Measurements from ENCODE around the gene DCHS1. TPM values are rescaled to one million over a fixed set of nuclear protein-coding genes. Genes with fewer than 3 reads are reported as not detected.
"Not testable (repeated sequence)": the region's sequence is repeated elsewhere in the genome, so short reads cannot be mapped to it uniquely, and the experiment has no call there.

DCHS1 gene
- total RNA-seq = 1 to 10 TPM in 1 of 3 donors, under 1 TPM in 2; 0.49 to 1.0 (median 0.83) TPM
- 0.56 TPM for total RNA-seq (2013)

DNA sequence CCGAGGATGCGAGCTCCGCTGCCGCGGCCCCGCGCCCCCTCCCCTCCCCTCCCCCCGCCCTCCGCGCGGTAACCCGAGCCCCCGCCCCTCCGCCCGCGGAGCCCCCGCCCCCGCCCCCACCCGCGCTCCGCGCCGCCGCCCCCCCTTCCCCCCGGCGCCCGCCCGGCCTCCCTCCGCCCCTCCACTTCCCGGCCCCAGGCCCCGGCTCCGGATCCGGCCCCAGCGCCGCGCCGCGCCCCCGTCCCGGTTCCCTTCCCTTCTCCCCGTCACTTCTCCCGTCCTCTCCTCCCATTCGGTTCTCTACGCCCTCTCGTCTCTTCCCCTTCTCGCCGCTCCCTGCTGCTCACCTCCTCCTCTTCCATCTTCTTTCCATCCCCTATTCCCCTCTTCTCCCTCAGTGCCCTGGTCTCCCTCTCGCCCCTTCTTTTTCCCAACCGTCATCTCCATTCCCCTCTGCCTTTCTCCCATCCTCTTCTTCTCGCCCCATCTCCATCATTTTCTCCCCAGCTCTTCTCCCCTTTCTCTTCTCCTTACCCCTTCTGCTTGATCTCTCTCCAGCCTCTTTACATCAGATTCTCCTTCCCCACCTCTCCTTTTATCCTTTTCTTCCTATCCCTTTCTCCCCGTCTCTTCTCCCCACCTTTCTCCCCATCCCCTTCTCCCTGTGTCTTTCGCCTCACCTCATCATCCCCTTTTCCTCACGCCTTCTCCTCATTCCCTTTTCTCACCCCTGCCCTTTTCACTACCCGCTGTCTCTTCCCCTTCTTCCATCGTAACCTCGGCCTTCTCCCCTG lies at the start of gene DCHS1:
TSS of gene DCHS1 (minus strand) at position 20 of the 794 bp plus-strand sequence. CDS start 14,196 bp downstream, outside the sequence.
- H3K27me3 Mint-ChIP-seq (ENCODE audit: low read depth in 2 of 2) = peaks cover 0 to 11% of the 10 kb centered on the region in 2 donors
- H3K4me1 Mint-ChIP-seq = peaks cover 0 to 6% of the 10 kb centered on the region in 2 donors
- intact Hi-C loops (cut with micrococcal nuclease) = no loop called here
- H3K36me3 Mint-ChIP-seq = no peaks in the 10 kb centered on the region
- H3K27ac ChIP-seq (ENCODE audit: low read length) = no peak within 1 kb of the TSS
- no peaks in the 10 kb centered on the region for H3K9me3 Mint-ChIP-seq
- H3K4me3 ChIP-seq (ENCODE audit: low read length) = peak within 1 kb of the TSS; percentile 12
- 19% methylated on average over 31 of the region's 56 CpGs for WGBS (ENCODE audit: insufficient coverage)
- DNase-seq = peak in 1 of 2 donors; percentile 51
- peaks cover 4% of the 10 kb centered on the region for H3K27me3 ChIP-seq (ENCODE audit: control insufficient read depth, insufficient read depth, low read length)
- ATAC-seq = peak in 2 of 3 donors; percentile 48 to 53
- TF ChIP-seq, protein P1, sequence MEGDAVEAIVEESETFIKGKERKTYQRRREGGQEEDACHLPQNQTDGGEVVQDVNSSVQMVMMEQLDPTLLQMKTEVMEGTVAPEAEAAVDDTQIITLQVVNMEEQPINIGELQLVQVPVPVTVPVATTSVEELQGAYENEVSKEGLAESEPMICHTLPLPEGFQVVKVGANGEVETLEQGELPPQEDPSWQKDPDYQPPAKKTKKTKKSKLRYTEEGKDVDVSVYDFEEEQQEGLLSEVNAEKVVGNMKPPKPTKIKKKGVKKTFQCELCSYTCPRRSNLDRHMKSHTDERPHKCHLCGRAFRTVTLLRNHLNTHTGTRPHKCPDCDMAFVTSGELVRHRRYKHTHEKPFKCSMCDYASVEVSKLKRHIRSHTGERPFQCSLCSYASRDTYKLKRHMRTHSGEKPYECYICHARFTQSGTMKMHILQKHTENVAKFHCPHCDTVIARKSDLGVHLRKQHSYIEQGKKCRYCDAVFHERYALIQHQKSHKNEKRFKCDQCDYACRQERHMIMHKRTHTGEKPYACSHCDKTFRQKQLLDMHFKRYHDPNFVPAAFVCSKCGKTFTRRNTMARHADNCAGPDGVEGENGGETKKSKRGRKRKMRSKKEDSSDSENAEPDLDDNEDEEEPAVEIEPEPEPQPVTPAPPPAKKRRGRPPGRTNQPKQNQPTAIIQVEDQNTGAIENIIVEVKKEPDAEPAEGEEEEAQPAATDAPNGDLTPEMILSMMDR (IDR thresholded peaks at IDR 0.05) = no peak
- H3K4me1 ChIP-seq (ENCODE audit: control insufficient read depth, insufficient read depth, low read length) = peaks cover 10% of the 10 kb centered on the region
- H3K36me3 ChIP-seq (ENCODE audit: control insufficient read depth, insufficient read depth, low read length) = no peaks in the 10 kb centered on the region
- peak within 1 kb of the TSS; percentile 80 for H3K4me3 Mint-ChIP-seq
- H3K9me3 ChIP-seq (ENCODE audit: control insufficient read depth, insufficient read depth, low read length) = no peaks in the 10 kb centered on the region
- H3K27ac Mint-ChIP-seq = peak within 1 kb of the TSS in 1 of 2 donors; percentile 79

GRCh38 chr11:6703247-6704063 lies 47.8 kb upstream of the DCHS1 start:
- no peak overlapping the region for H3K4me3 ChIP-seq (ENCODE audit: low read length)
- intact Hi-C loops (cut with micrococcal nuclease) = no loop called here
- H3K27ac Mint-ChIP-seq = peak overlapping the region; percentile 3 to 67
- ATAC-seq = peak; percentile 59 to 76 (median 72)
- no peaks in the 10 kb centered on the region for H3K4me1 ChIP-seq (ENCODE audit: control insufficient read depth, insufficient read depth, low read length)
- no peaks in the 10 kb centered on the region for H3K9me3 ChIP-seq (ENCODE audit: control insufficient read depth, insufficient read depth, low read length)
- no peak overlapping the region for H3K27ac ChIP-seq (ENCODE audit: low read length)
- peaks cover 5 to 16% of the 10 kb centered on the region in 2 donors for H3K4me1 Mint-ChIP-seq
- H3K36me3 ChIP-seq (ENCODE audit: control insufficient read depth, insufficient read depth, low read length) = peaks cover 11% of the 10 kb centered on the region
- H3K9me3 Mint-ChIP-seq = no peaks in the 10 kb centered on the region
- TF ChIP-seq, protein P1 (IDR thresholded peaks at IDR 0.05) = no peak
- H3K27me3 ChIP-seq (ENCODE audit: control insufficient read depth, insufficient read depth, low read length) = no peaks in the 10 kb centered on the region
- DNase-seq = peak in 1 of 2 donors; percentile 58
- no peaks in the 10 kb centered on the region for H3K36me3 Mint-ChIP-seq
- H3K4me3 Mint-ChIP-seq = no peak overlapping the region
- 100% methylated on average over 1 of the region's 2 CpGs for WGBS (ENCODE audit: insufficient coverage)
- H3K27me3 Mint-ChIP-seq (ENCODE audit: low read depth in 2 of 2) = no peaks in the 10 kb centered on the region

- DNase-seq; H3K9me3 Mint-ChIP-seq; ATAC-seq; H3K4me3 Mint-ChIP-seq; H3K36me3 Mint-ChIP-seq; H3K27ac ChIP-seq (ENCODE audit: low read length); H3K4me1 ChIP-seq (ENCODE audit: control insufficient read depth, insufficient read depth, low read length); H3K27me3 Mint-ChIP-seq (ENCODE audit: low read depth in 2 of 2); H3K9me3 ChIP-seq (ENCODE audit: control insufficient read depth, insufficient read depth, low read length); intact Hi-C loops (cut with micrococcal nuclease); H3K36me3 ChIP-seq (ENCODE audit: control insufficient read depth, insufficient read depth, low read length); H3K4me3 ChIP-seq (ENCODE audit: low read length); H3K27me3 ChIP-seq (ENCODE audit: control insufficient read depth, insufficient read depth, low read length): not testable (repeated sequence)
- Mint-ChIP-seq H3K4me1 (peaks cover 5 to 13% of the 10 kb centered on the region in 2 donors), H3K27ac (peak overlapping the region; percentile 21 to 44)
- WGBS (ENCODE audit: insufficient coverage) = 92% methylated on average over 1 of the region's 3 CpGs
Measured at GRCh38 chr11:6701955-6702354, 46.3 kb upstream of the DCHS1 start.

DNA sequence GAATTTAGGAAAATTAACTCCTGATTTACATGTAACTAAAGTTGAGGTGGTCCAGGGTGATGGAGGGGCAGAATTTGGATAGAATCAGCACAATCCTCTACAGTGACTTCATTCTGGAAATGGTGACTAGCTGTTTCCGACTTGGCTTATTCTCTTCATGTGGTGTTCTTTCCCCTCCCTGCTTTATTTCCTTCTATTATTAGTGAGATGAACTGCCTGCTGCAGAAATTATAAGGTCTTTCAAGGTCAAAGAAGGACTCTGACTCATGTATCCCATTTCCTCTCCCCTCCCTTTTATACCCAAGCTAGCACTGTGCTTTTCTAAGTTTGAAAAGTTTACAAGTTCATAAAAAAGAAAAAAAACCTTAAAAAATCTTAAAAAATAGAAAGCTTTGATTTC lies 39.8 kb upstream of the DCHS1 start:
- peaks cover 2% of the 10 kb centered on the region for H3K36me3 ChIP-seq (ENCODE audit: control insufficient read depth, insufficient read depth, low read length)
- ATAC-seq (no peak), DNase-seq (no peak)
- H3K27me3 ChIP-seq (ENCODE audit: control insufficient read depth, insufficient read depth, low read length) = no peaks in the 10 kb centered on the region
- no peak overlapping the region for H3K4me3 ChIP-seq (ENCODE audit: low read length)
- Mint-ChIP-seq H3K4me1 (peaks cover 18 to 26% of the 10 kb centered on the region in 2 donors), H3K27ac (peak overlapping the region; percentile 27 to 64), H3K9me3 (no peaks in the 10 kb centered on the region), H3K27me3 (ENCODE audit: low read depth in 2 of 2) (no peaks in the 10 kb centered on the region), H3K36me3 (no peaks in the 10 kb centered on the region), H3K4me3 (no peak overlapping the region)
- no CpG with 5 or more reads among the region's 1 CpG for WGBS (ENCODE audit: insufficient coverage)
- no peak overlapping the region for H3K27ac ChIP-seq (ENCODE audit: low read length)
- TF ChIP-seq, protein P1 (IDR thresholded peaks at IDR 0.05) = no peak
- no peaks in the 10 kb centered on the region for H3K9me3 ChIP-seq (ENCODE audit: control insufficient read depth, insufficient read depth, low read length)
- intact Hi-C loops (cut with micrococcal nuclease) = no loop called here
- peaks cover 9% of the 10 kb centered on the region for H3K4me1 ChIP-seq (ENCODE audit: control insufficient read depth, insufficient read depth, low read length)

All from natural killer cell (primary cell).